Chondrocyte (in vitro differentiated cells): Measurements from ENCODE around the gene DAG1. TPM values are rescaled to one million over a fixed set of nuclear protein-coding genes. Genes with fewer than 3 reads are reported as not detected.

Source experiments
- DNase-seq: peaks from one replicate; pipeline ENCODE4 v3.0.0; 2021; ENCODE audit warnings: mixed read lengths, low spot score
- H3K27ac Mint-ChIP-seq: one replicate; pipeline ENCODE4 v1.8.0; 2021; ENCODE audit warnings: mild to moderate bottlenecking, moderate library complexity, mixed read lengths; ENCODE audit not compliant: unreplicated experiment
- H3K27me3 Mint-ChIP-seq: 2 replicates; pipeline ENCODE4 v1.8.0; 2021; ENCODE audit warnings: low read depth, mixed read lengths
- H3K36me3 Mint-ChIP-seq: 2 replicates; pipeline ENCODE4 v1.8.0; 2021; ENCODE audit warnings: low read depth, mixed read lengths
- H3K4me1 Mint-ChIP-seq: 2 replicates; pipeline ENCODE4 v1.8.0; 2021; ENCODE audit warnings: low read depth, mild to moderate bottlenecking, mixed read lengths
- H3K4me3 Mint-ChIP-seq: one replicate; pipeline ENCODE4 v1.8.0; 2021; ENCODE audit warnings: mild to moderate bottlenecking, moderate library complexity, mixed read lengths; ENCODE audit not compliant: unreplicated experiment
- H3K9me3 Mint-ChIP-seq: 2 replicates; pipeline ENCODE4 v1.8.0; 2021; ENCODE audit warnings: low read depth, mixed read lengths
- total RNA-seq: library from RNA; stranded (reverse); gene quantifications from 3 replicates; pipeline ENCODE4 v1.2.1, GENCODE V29; 2021
- TF ChIP-seq, protein P1 (sequence below): fragments of 200-600 bp; sonication (generic); IDR thresholded peaks from 2 replicates; pipeline ENCODE4 v1.5.0; 2021; ENCODE audit warnings: antibody characterized with exemption, mild to moderate bottlenecking, moderate library complexity

The DAG1 gene
- total RNA-seq, 1 donor from 2014 or later: 156 TPM

DNA sequence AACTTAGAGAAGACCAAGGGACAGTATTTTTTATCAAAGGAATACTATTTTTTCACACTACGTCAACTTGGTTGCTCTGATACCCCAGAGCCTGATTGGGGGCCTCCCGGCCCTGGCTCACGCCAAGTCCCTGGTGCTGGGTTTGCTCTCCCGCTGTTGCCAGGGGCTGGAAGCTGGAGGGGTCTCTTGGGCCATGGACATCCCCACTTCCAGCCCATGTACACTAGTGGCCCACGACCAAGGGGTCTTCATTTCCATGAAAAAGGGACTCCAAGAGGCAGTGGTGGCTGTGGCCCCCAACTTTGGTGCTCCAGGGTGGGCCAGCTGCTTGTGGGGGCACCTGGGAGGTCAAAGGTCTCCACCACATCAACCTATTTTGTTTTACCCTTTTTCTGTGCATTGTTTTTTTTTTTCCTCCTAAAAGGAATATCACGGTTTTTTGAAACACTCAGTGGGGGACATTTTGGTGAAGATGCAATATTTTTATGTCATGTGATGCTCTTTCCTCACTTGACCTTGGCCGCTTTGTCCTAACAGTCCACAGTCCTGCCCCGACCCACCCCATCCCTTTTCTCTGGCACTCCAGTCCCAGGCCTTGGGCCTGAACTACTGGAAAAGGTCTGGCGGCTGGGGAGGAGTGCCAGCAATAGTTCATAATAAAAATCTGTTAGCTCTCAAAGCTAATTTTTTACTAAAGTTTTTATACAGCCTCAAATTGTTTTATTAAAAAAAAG, 63.9 kb downstream of the DAG1 start:
- no peak overlapping the region for H3K27ac Mint-ChIP-seq
- H3K36me3 Mint-ChIP-seq: peaks cover 18% of the 10 kb centered on the region
- no peak overlapping the region for H3K4me3 Mint-ChIP-seq
- H3K9me3 Mint-ChIP-seq: no peaks in the 10 kb centered on the region
- TF ChIP-seq, protein P1, sequence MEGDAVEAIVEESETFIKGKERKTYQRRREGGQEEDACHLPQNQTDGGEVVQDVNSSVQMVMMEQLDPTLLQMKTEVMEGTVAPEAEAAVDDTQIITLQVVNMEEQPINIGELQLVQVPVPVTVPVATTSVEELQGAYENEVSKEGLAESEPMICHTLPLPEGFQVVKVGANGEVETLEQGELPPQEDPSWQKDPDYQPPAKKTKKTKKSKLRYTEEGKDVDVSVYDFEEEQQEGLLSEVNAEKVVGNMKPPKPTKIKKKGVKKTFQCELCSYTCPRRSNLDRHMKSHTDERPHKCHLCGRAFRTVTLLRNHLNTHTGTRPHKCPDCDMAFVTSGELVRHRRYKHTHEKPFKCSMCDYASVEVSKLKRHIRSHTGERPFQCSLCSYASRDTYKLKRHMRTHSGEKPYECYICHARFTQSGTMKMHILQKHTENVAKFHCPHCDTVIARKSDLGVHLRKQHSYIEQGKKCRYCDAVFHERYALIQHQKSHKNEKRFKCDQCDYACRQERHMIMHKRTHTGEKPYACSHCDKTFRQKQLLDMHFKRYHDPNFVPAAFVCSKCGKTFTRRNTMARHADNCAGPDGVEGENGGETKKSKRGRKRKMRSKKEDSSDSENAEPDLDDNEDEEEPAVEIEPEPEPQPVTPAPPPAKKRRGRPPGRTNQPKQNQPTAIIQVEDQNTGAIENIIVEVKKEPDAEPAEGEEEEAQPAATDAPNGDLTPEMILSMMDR: no peak
- no peaks in the 10 kb centered on the region for H3K27me3 Mint-ChIP-seq
- DNase-seq: no peak
- H3K4me1 Mint-ChIP-seq: no peaks in the 10 kb centered on the region

DNA sequence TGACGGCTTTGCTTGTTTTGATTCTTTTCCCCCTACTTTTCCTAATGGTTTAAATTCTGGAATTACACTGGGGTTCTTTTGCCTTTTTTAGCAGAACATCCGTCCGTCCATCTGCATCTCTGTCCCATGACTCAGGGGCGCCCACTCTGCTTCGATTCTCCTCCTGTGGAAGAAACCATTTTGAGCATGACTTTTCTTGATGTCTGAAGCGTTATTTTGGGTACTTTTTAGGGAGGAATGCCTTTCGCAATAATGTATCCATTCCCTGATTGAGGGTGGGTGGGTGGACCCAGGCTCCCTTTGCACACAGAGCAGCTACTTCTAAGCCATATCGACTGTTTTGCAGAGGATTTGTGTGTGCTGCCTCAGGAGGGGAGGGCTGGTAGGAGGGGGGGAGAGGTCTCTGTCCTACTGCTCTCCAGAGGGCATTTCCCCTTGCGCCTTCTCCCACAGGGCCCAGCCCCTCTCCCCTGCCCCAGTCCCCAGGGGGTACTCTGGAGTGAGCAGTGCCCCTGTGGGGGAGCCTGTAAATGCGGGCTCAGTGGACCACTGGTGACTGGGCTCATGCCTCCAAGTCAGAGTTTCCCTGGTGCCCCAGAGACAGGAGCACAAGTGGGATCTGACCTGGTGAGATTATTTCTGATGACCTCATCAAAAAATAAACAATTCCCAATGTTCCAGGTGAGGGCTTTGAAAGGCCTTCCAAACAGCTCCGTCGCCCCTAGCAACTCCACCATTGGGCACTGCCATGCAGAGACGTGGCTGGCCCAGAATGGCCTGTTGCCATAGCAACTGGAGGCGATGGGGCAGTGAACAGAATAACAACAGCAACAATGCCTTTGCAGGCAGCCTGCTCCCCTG, 64.7 kb downstream of the DAG1 start:
- no peaks in the 10 kb centered on the region for H3K27me3 Mint-ChIP-seq
- H3K27ac Mint-ChIP-seq: no peak overlapping the region

DNA sequence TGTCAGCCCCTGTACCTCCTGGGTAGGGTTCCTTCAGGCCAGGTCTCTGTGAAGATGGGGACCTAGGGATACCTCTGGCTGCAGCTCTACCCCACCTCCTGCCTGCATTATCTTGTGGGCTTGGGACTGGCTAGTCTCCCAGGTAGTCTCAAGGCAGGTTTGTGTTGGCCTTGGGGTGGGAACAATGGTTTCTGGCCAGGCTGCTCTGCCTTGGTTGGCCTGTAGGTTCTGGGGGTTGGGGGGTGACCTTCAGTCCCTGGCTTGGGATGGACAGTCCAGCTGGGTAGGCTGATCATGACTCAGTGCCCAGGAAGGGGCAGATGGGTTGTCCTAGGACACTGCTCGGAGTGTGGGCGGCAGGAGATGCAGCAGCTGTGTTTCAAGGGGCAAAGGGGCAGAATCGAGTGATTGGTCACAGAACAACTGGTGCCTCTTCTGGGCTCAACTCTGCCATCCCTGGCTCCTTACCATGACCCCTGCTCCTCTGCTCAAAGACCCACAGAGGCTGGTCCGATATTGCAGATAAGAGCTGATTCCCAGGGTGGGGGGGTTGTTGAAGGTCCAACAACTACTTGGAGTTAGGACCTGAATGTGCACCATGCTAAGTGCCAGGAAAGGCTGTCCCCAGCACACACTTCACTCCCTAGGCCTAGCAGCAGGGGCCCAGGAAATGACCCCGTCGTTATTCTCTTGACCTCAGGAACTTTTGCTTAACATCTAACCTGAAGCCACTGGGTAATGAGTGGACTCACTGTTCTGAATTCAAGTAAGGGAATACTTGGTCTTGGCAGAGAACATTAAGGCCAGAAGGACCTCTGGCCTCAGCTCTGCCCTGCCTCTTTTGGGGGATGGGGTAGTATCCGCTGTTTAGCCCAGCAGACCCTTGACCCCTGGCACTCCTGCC, 66.2 kb downstream of the DAG1 start:
- TF ChIP-seq, protein P1: no peak
- Mint-ChIP-seq H3K27ac (no peak overlapping the region), H3K4me1 (peaks cover 11% of the 10 kb centered on the region), H3K36me3 (peaks cover 11% of the 10 kb centered on the region), H3K4me3 (no peak overlapping the region), H3K9me3 (no peaks in the 10 kb centered on the region), H3K27me3 (no peaks in the 10 kb centered on the region)
- DNase-seq: no peak

More for the DNA sequence above, 64.7 kb downstream of the DAG1 start:
- H3K4me1 Mint-ChIP-seq: peaks cover 4% of the 10 kb centered on the region
- H3K9me3 Mint-ChIP-seq: no peaks in the 10 kb centered on the region
- H3K4me3 Mint-ChIP-seq: no peak overlapping the region
- H3K36me3 Mint-ChIP-seq: peaks cover 18% of the 10 kb centered on the region
- TF ChIP-seq, protein P1: no peak
- no peak for DNase-seq

DNA sequence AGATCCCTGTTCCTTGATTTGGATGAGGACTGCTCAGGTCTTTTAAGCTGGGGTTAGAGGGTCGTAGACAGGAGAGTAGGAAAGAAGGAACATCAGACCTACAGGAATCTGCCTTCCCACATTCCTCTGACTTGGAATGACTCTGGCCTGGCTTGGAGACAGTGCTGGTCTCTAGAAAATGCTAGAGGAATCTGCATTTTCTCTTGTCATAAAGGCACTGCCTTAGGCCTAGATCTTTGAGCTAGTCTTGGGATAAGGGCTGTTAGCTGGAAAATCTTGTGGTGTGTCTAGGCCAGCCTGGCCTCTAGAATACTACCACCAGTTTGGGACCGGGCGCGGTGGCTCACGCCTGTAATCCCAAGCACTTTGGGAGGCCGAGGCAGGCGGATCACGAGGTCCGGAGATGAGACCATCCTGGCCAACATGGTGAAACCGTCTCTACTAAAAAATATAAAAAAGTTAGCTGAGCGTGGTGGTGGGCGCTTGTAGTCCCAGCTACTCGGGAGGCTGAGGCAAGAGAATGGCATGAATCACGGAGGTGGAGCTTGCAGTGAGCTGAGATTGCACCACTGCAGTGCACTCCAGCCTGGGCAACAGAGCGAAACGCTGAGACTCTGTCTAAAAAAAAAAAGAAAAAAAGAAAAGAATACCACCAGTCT, 66.9 kb downstream of the DAG1 start:
- Mint-ChIP-seq H3K27me3 (no peaks in the 10 kb centered on the region), H3K27ac (no peak overlapping the region), H3K4me1 (peaks cover 11% of the 10 kb centered on the region)

More for the DNA sequence above, 66.9 kb downstream of the DAG1 start:
- no peak for DNase-seq
- TF ChIP-seq, protein P1: no peak
- Mint-ChIP-seq H3K36me3 (peaks cover 4% of the 10 kb centered on the region), H3K4me3 (no peak overlapping the region), H3K9me3 (no peaks in the 10 kb centered on the region)
